GM12874 (cell line): ENCODE results near the gene DMD.

Experiments used
- CTCF ChIP-seq: IDR thresholded peaks from 2 replicates; pipeline ENCODE4 v1.5.1; 2011; ENCODE audit warnings: low read depth, mild to moderate bottlenecking, control low read depth, low read length, moderate library complexity; ENCODE audit not compliant: insufficient read depth

DMD gene

DNA sequence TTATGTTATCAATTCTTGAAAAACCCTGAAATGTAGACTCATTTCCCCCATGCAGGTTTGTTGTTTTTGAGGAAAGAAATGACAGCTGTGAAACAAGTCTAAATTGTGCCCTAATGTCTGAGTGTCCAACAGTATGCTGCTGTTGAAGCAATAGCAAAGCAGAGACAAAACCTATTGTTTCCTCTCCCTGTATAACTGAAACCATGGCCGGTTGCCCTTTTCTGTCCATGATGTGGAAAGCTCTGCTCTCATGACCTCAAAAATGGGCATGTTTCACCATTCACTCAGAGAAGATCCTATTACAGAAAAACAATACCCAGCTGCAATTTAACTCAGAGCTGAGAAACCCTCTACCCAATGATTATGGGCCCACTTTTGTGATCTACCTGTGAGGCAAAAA, 1826.9 kb downstream of the DMD start:
- no peak for TF ChIP-seq CTCF

DNA sequence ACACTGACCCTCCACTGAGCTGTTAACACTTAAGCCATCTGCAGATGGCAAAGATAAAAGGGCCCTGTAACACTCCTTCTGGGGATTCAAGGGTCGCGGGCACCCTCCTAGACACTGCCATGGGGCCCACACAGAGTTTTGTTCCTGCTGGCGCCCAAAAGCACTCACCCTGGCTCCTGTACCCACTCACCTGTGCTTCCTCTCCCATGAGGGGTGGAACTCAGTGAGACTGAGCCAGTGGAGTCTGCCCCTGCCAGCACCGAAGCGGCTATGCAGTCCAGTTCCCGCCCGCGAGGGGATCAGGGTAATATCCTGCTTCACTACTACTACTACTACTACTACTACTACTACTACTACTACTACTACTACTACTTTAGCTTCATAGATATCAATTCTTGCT, 1827.4 kb downstream of the DMD start:
- no peak for TF ChIP-seq CTCF

- TF ChIP-seq CTCF: no peak
Measured at GRCh38 chrX:31376408-31377022, 1834.8 kb downstream of the DMD start.

GRCh38 chrX:31374786-31375185, 1836.6 kb downstream of the DMD start:
- no peak for TF ChIP-seq CTCF

GRCh38 chrX:31371956-31372355, 1839.4 kb downstream of the DMD start:
- no peak for TF ChIP-seq CTCF

- TF ChIP-seq CTCF: no peak
Measured at GRCh38 chrX:31367816-31368215, 1843.5 kb downstream of the DMD start.

GRCh38 chrX:31366041-31366440, 1845.3 kb downstream of the DMD start:
- TF ChIP-seq CTCF: no peak
